ENCODE measurements around the gene LYST. TPM values are rescaled to one million over a fixed set of nuclear protein-coding genes. Genes with fewer than 3 reads are reported as not detected.
"Not testable (repeated sequence)": the region's sequence is repeated elsewhere in the genome, so short reads cannot be mapped to it uniquely, and the experiment has no call there.

LYST gene
- total and polyA plus RNA-seq, 8 donors: 1.7 to 95.6 (median 17.9) TPM

- Histone ChIP-seq H3K9me3 (no peaks in the 10 kb centered on the region), H3K27ac (no peak overlapping the region), H3K4me1 (peaks cover 0 to 58% (median 27%) of the 10 kb centered on the region in 4 donors), H3K27me3 (no peaks in the 10 kb centered on the region), H3K36me3 (no peaks in the 10 kb centered on the region), H3K4me3 (no peak overlapping the region)
- 85 to 92% (median 87%) methylated on average over 3 of the region's 3 CpGs for WGBS, 5 donors
- TF ChIP-seq EP300 (IDR thresholded peaks at IDR 0.05) (no peak), POLR2AphosphoS5 (IDR thresholded peaks at IDR 0.05) (no peak), POLR2A (IDR thresholded peaks at IDR 0.05) (no peak)
- TF ChIP-seq, protein P1, sequence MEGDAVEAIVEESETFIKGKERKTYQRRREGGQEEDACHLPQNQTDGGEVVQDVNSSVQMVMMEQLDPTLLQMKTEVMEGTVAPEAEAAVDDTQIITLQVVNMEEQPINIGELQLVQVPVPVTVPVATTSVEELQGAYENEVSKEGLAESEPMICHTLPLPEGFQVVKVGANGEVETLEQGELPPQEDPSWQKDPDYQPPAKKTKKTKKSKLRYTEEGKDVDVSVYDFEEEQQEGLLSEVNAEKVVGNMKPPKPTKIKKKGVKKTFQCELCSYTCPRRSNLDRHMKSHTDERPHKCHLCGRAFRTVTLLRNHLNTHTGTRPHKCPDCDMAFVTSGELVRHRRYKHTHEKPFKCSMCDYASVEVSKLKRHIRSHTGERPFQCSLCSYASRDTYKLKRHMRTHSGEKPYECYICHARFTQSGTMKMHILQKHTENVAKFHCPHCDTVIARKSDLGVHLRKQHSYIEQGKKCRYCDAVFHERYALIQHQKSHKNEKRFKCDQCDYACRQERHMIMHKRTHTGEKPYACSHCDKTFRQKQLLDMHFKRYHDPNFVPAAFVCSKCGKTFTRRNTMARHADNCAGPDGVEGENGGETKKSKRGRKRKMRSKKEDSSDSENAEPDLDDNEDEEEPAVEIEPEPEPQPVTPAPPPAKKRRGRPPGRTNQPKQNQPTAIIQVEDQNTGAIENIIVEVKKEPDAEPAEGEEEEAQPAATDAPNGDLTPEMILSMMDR (IDR thresholded peaks at IDR 0.05): no peak
- intact Hi-C loops (cut with DNase I; ENCODE audit: low total_unique reads): no loop called here
- no peak for DNase-seq
Measured at GRCh38 chr1:235854347-235854746, 12.4 kb downstream of the LYST start.

DNA sequence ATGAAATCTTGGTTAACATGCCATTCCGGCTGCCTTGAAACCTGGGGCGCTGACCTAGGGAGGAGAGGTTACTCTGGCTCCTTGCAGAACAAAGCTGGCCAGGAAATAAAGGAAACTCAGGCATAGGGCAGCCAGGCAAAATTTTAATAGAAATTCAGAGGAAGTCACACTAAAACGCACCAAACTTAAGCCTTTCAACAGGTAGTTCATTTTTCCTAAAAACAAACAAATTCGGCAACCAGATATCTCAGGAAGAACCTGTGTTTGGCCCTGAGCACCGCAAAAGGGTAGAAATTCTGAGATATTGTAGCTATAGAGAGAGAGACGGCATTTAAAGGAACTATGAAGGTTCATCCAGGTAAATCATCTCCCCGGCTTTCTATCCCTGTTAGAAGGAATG lies 13.1 kb downstream of the LYST start:
- H3K4me3 ChIP-seq: no peak overlapping the region
- 80 to 89% (median 87%) methylated on average over 7 of the region's 7 CpGs for WGBS, 5 donors
- no peaks in the 10 kb centered on the region for H3K9me3 ChIP-seq
- no peaks in the 10 kb centered on the region for H3K36me3 ChIP-seq
- H3K27ac ChIP-seq: no peak overlapping the region
- peaks cover 0 to 58% (median 30%) of the 10 kb centered on the region in 4 donors for H3K4me1 ChIP-seq
- intact Hi-C loops (cut with DNase I; ENCODE audit: low total_unique reads): no loop called here
- no peaks in the 10 kb centered on the region for H3K27me3 ChIP-seq
- no peak for DNase-seq
- TF ChIP-seq EP300 (IDR thresholded peaks at IDR 0.05) (no peak), POLR2A (IDR thresholded peaks at IDR 0.05) (no peak), POLR2AphosphoS5 (IDR thresholded peaks at IDR 0.05) (no peak)
- TF ChIP-seq, protein P1 (IDR thresholded peaks at IDR 0.05): no peak

DNA sequence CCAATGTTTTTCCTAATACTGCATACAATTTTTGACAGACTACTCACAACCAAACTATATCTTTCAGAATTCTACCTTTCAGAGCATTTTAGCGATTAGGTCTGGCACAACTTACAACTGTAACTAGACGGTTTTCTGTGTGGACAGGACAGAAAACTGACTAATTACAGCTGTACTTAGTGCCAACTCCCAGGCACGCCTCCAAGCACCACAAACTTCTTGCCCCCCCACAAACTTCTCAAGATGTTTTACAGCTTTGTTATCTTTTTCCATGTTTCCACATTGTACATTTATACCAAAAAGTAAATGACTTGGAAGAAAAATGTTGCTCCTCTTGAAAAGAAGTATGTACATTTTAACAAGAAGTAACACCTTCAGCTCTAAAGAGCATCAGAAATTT lies 13.8 kb downstream of the LYST start:
- TF ChIP-seq EP300 (IDR thresholded peaks at IDR 0.05) (no peak), POLR2AphosphoS5 (IDR thresholded peaks at IDR 0.05) (no peak), POLR2A (IDR thresholded peaks at IDR 0.05) (no peak)
- TF ChIP-seq, protein P1 (IDR thresholded peaks at IDR 0.05): no peak
- intact Hi-C loops (cut with DNase I; ENCODE audit: low total_unique reads): no loop called here
- Histone ChIP-seq H3K4me1 (peaks cover 0 to 56% (median 28%) of the 10 kb centered on the region in 4 donors), H3K36me3 (no peaks in the 10 kb centered on the region), H3K4me3 (no peak overlapping the region), H3K27me3 (no peaks in the 10 kb centered on the region), H3K9me3 (no peaks in the 10 kb centered on the region), H3K27ac (no peak overlapping the region)
- 37 to 50% (median 40%) methylated on average over 3 of the region's 3 CpGs for WGBS, 5 donors
- no peak for DNase-seq

DNA sequence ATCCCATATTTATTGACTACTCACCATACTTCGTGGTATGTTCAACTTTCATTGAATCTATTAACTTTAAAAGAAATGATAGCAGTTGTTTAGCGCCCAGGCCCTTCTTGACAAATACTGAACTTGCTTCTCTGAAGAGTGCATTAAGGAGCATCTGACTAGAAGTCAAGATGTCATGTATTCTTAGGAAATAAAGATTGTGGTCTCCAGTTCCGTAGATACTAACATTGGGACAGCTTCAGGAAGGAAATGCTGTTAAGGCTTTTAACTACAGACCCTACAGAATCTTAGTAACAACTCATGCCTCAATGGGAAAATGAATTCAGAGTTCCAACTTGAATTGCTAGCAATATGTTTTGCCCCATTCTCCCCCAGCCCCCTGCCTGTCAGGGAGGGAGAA lies 14.8 kb downstream of the LYST start:
- intact Hi-C loops (cut with DNase I; ENCODE audit: low total_unique reads): no loop called here
- H3K27ac ChIP-seq: no peak overlapping the region
- 87 to 95% (median 91%) methylated on average over 3 of the region's 3 CpGs for WGBS, 5 donors

DNA sequence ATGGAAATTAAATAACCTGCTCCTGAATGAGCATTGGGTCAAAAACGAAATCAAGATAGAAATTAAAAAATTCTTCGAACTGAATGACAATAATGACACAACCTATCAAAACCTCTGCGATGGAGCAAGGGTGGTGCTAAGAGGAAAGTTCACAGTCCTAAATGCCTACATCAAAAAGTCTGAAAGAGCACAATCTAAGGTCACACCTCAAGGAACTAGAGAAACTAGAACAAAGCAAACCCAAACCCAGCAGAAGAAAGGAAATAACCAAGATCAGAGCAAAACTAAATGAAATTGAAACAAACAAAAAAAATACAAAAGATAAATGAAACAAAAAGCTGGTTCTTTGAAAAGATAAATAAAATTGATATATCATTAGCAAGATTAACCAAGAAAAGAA lies 18.5 kb downstream of the LYST start:
- H3K4me3 ChIP-seq; intact Hi-C loops (cut with DNase I; ENCODE audit: low total_unique reads); H3K27ac ChIP-seq; H3K36me3 ChIP-seq; H3K9me3 ChIP-seq; DNase-seq; H3K27me3 ChIP-seq: not testable (repeated sequence)
- peaks cover 10 to 61% (median 33%) of the 10 kb centered on the region in 4 donors for H3K4me1 ChIP-seq
- 76 to 90% (median 83%) methylated on average over 3 of the region's 3 CpGs for WGBS, 5 donors

More for the DNA sequence above, 14.8 kb downstream of the LYST start:
- no peaks in the 10 kb centered on the region for H3K9me3 ChIP-seq
- no peak for DNase-seq
- H3K4me1 ChIP-seq: peaks cover 0 to 56% (median 28%) of the 10 kb centered on the region in 4 donors
- H3K27me3 ChIP-seq: no peaks in the 10 kb centered on the region
- TF ChIP-seq POLR2AphosphoS5 (IDR thresholded peaks at IDR 0.05): no peak
- TF ChIP-seq, protein P1 (IDR thresholded peaks at IDR 0.05): no peak
- no peak for TF ChIP-seq POLR2A (IDR thresholded peaks at IDR 0.05)
- no peak for TF ChIP-seq EP300 (IDR thresholded peaks at IDR 0.05)
- H3K4me3 ChIP-seq: no peak overlapping the region
- H3K36me3 ChIP-seq: no peaks in the 10 kb centered on the region

DNA sequence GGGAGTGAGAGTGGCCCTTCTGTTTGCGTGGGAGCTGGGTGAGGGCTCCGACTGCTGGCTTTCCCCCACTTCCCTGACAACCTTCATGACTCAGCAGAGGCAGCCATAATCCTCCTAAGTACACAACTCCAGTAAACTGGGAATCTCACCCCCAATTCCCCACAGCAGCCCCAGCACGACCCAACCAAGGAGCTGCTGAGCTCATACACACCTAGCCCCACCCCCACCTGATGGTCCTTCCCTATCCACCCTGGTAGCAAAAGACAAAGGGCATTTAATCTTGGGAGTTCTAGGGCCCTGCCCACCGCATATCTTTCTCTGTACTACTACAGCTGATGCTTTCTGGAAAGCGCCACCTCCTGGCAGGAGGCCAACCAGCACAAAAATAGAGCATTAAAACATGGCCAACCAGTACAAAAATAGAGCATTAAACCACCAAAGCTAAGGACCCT lies 21.0 kb downstream of the LYST start:
- 61 to 85% (median 69%) methylated on average over 5 of the region's 5 CpGs for WGBS, 5 donors
- intact Hi-C loops (cut with DNase I; ENCODE audit: low total_unique reads); H3K27me3 ChIP-seq; H3K9me3 ChIP-seq; H3K4me3 ChIP-seq; DNase-seq; H3K36me3 ChIP-seq: not testable (repeated sequence)
- peaks cover 10 to 64% (median 35%) of the 10 kb centered on the region in 4 donors for H3K4me1 ChIP-seq
- H3K27ac ChIP-seq: peak overlapping the region in 1 of 5 donors; percentile 51

All from stomach (tissue), 9 donors.